Cardiac ventricle fibroblast (primary cell): ENCODE results near the gene C5. TPM values are rescaled to one million over a fixed set of nuclear protein-coding genes. Genes with fewer than 3 reads are reported as not detected.

Experiments
- total RNA-seq: library from RNA; depleted of rRNA; stranded (reverse); fragments of >200 nt; gene quantifications from 2 replicates; pipeline ENCODE4 v1.2.3, GENCODE V29; 2015

C5 gene
- total RNA-seq: 3.4 and 3.9 TPM in 2 replicates

DNA sequence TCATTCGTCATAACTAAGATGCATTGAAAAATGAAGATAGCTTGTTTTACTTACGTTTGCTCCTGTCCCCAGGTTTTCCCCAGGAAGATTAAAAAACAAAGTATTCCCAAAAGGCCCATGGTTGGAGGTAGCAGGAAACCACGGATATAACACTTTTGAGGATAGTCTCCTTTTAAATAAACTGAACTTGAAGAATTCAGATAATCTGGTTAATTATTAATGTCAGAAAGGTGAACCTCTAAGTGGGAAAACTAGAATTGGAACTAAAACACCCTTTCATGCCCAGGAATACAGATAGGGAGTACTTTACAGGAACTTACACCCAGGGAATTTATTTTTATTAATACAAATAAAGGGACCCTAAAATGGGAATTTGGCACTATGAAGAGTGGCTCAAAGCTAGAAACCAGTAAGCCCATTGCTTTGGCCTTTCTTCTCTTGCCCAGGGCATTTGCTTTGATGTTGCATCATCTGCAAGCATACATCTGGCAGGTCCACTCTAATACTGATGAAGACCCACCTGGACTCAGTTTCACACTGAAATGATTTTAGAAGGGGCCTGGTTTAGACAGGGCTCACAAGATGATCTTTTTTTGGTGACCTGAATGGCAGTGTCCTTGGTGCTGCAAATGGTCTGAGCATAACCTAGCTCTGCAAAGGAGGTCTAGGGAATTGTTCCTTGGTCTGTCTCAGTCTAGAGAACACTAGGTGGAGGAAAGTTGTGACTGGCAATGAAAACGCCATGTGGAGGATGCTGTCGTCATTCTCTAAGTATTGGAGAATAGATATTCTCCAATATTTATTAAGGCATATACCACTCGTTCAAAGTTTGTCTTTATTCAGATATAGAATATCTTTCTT lies at the start of gene C5:
Gene C5 (minus strand): TSS at position 148 of the 861 bp plus-strand sequence. CDS start 29 bp downstream, at position 119.

DNA sequence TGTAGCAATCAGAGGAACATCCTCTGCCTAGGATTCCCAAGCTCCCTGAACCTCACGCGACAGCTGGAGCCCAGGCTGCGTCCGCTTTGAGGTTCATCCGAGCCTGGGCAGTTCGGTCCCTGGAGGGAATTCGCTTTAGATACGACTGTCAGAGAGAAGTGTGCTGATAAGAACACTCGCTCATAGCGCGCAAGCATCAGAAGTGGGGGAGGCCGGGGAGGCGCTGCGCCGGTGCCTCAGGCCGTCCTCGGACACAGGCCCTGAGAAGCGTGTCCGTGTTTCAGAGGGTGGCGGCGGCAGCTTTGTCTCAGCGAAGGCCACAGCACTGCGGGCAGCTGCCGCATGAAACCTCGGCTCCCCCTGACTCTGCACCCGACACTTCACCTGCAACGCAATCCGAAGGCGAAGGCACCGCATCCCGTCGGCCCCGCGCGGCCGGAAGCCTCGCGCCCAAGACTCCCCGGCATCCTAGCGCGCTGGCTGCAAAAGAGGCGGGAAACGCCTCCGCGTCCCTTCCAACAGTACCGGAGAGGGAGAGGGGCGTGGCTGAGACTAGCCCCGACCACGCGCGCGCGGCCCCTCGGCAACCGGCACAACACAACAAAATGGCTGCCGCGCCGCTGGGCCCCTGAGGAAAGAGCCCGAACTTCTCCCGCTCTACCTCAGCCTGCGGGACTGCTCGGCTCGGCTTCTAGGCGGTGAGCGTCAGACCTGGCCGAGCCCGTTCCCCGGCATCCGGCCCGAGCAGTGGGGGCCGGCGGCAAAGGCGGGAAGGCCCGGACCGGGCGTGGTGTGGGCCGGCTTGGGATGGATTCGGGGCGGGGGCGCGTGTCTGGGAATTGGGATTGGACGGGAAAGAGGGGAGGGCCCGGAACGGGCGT lies 24.5 kb upstream of the C5 start, which contains the start of gene CNTRL:
Gene CNTRL (plus strand): TSS at position 586 of the 881 bp plus-strand sequence. CDS start 13,372 bp downstream, outside the sequence.

DNA sequence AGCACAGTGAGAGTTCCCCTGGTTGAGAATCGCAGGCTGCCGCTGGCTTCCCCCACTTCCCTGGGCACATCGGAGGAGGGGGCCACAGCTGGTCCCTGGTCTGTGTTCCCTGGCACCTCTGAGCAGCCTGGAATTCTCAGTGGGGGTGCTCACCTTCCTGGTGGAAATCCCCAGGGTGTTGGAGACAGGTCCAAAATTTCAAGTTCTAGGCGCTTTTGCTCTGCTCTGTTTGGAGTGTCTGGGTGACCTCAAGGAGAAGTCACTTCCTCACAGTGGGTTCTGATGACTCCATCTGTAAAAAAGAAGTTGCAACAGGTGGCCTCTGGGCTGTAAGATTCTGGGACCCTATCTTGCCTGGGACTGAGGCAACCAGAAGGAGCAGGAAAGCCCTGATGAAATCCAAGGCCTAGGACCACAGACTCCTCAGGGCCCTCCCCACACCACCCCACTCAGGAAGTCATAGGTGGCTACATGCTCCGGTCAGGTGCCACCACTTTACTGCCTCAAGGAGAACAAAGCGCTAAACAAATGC lies 123.6 kb downstream of the C5 start, which contains the start of gene TRAF1:
Gene TRAF1 (minus strand): TSS at position 400 of the 532 bp plus-strand sequence. CDS start 721 bp downstream, outside the sequence.

Other genes starting within 250 kb of the C5 start
- 25.6 and 26.3 TPM in 2 replicates for gene PSMD5, start 207.4 kb downstream of the C5 start, total RNA-seq
- gene PHF19, start 173.1 kb downstream of the C5 start, total RNA-seq: 22.9 and 28.7 TPM in 2 replicates
- gene TRAF1, start 123.5 kb downstream of the C5 start, total RNA-seq: 1.9 and 3.4 TPM in 2 replicates
- gene CNTRL, start 24.7 kb upstream of the C5 start, total RNA-seq: 4.7 and 5.5 TPM in 2 replicates
- 30.3 and 32.0 TPM in 2 replicates for gene RAB14, start 151.6 kb upstream of the C5 start, total RNA-seq
- gene GSN, start 217.9 kb upstream of the C5 start, total RNA-seq: 739 and 768 TPM in 2 replicates